HPDE6-E6E7 (cell line): ENCODE data around the gene TMEM255B.
A peak's percentile ranks its signal among the peaks of the same experiment; 100 is the strongest.
"Not testable (repeated sequence)": the region's sequence is repeated elsewhere in the genome, so short reads cannot be mapped to it uniquely, and the experiment has no call there.

ENCODE experiments used
- DNase-seq: peaks from one replicate; pipeline ENCODE4 v3.0.0; 2011; ENCODE audit warnings: missing footprints; ENCODE audit errors: extremely low spot score

TMEM255B gene

DNA sequence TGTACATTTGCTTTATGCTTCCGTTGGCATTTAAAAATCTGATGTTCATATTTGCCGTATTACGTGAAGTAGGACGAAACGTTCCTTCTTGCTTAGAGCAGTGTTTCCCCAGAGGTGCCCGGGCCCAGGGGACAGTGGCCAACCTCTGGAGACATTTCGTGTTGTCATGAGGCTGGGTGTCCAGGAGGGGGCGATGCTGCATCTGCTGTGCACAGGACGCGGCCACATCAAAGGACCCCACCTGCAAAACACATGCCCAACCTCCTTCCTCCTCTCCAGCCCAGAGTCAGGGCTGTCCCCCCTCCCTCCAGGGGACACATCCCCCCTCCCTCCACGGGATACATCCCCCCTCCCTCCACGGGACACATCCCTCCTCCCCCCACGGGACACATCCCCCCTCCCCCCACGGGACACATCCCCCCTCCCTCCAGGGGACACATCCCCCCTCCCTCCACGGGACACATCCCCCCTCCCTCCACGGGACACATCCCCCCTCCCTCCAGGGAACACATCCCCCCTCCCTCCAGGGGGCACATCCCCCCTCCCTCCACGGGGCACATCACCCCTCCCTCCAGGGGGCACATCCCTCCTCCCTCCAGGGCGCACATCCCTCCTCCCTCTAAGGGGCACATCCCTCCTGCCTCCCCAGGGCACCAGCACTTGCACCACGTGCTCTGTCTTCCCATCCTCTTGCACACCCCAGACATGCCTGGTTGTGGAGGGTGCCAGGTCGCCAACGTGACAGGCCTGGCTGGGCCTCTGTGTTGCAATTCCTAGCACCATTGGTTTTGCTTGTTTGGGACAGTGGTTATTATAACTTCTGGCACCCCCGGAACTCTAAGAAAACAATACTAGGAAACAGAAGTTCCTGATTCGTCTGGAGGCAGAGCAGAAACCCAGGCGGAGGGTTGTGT lies 58.2 kb downstream of the TMEM255B start:
- peak; percentile 70 for DNase-seq

DNA sequence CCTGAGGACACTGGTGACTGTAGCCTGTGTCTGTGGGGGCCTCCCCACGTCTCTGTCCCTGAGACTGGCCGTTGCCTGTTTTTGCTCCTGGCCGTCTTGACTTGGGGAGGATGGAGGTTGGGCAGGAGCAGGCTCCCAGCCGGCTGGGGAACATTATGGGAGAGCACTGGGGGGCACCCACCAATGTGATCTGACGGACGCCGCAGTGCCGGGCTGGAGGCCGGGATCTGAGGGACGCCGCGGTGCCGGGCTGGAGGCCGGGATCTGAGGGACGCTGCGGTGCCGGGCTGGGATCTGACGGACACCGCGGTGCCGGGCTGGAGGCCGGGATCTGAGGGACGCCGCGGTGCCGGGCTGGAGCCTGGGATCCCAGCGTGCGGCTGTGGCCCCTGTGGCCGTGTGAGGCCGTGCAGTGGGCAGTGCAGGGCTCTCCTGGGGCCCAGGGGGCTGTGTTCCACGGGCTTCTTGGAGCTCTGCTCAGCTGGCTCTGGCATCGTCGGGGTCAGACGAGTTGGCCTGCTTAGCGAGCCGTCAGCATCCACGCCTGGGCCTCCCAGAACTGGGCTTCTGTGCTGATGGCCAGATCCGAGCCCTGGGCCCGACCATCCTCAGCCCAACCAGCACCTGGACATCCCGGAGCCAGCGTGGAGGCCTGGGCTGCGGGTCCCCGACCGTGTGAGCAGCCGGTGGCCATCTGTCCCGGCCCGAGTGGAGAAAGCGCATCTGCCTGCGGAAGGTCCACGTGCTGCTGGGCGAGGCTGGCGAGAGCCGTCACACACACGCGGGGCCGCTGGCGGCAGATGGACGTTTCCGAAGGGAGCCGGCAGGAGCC lies 59.0 kb downstream of the TMEM255B start:
- DNase-seq = no peak

DNA sequence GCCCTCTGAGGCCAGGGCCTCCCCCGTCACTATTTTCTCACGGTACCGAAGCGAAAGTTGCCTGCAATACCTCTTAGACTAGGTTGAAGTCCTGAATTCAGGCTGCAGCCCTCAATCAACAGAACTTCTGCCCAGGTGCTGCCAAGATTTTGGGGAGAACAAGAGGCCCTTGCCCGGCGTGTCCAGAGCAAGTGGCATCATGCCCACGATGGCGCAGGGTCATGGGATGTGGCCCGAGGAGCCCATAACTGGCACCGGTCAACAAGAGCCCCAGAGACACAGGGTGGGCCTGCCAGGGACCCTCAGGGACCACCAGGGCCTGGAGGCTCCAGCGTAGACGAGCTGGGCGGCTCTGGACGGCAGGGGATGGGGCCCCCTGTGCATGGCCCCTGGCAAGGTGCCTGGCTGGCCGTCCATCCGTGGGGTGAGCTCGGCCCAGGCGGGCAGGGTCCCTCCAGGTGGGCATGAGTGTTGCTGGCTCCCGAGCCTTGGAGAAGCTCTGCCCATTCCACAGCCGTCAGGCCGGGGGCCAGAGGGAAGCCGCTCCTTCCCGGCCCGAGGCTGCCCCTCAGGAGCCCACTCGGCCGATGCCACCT lies 59.8 kb downstream of the TMEM255B start:
- DNase-seq = no peak

DNA sequence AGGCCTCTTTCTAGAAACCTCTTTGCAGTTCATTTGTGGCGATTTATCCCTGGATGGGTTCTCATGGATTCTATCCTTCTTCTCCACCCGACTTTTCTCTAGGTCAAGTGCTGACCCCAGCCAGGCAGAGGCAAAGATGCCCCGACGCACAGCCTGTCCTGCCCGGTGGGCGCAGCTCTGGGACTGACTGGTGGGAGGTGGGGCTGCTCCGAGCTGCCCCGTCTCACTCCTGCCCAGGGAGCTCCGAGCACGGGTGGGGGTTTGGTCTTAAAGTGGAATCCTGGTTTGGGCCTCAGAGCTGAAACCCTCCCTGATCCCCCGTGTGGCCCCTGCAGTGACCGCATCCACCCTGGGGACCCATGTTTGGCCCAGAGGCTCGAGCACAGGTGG lies 60.3 kb downstream of the TMEM255B start:
- DNase-seq = no peak

DNA sequence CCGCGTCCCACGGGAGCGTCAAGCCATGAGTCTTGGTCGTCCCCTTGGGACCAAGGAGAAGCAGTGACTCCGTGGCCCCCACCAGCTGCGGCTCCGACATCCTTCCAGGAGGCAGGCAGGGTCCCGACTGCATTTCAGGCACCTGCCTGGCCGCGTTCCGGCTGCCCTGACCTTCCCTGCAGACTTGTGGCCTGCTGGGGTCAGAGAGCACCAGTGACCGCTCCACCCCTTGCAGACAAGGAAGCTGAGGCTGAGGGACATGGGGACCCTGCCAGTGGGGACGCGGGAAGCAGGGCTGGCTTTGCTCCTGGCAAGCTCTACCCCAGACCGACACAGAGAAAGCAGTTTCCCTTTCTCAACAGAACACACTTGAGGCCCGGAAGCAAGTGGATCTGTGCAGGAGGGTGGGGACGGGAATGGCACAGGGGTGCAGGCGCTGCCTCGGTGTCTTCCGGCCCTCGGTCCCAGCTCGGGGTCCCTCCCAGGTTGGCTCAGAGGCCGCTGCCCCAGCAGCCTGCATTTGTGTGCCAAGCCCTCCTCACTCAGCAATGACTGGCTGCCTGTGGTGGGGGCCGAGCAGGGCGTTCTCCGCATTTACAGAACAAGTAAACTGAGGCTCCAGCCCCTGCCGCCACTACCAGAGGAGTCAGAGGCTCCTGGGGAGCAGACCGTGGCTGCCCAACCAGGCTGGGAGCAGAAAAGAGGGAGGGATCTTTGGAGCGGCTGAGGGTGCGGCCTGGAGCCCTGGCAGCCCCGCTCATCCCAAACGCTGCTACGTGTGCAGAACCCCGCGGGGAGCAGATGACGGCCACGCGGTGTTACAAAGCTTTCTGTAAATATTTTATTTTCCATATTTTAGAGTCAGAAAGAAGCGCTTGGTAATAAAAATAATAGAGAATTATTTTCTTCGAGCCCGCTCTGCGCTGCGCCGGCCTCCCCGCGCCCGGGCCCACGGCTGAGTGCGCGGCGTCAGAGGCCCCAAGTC lies 61.0 kb downstream of the TMEM255B start:
- no peak for DNase-seq

DNA sequence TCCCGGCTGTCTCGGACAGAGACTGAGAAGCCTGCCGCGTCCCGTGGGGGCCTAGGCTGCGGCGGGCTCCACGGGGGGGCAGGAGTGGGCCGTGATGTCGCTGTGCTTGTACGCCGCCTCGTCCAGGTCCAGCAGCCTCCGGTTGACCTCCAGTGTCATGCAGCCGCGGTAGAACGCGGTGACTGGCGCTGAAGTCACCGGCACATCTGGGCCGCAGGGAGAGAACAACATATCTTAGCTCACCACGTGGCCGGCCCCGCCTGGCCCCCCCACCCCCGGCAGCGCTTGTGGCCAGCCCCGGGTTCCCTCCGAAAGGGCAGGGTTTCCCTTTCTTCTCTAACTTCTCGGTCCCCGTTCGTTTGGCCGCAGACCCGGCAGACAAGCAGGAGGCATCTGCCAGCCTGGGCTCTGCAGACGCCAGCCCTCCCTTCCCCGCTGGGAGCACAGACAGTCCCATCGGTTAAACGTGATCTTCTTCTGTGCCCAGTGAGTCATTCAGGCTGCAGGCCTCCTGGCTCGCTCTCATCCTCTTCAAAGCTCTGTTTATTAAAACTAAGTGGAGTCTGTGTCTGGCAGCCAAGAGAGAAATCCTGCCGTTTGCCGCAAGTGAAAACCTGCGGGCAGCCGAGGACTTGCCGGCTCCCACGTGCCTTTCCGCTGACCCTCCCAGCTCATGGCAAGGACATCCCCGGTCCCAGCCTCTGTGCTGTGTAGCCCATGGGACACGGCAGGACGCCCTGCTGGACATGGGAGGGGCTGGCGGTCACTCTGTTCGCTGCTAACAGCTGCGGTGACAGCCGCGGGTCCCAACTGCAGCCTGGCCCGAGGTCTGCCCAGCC lies 62.0 kb downstream of the TMEM255B start:
- peak; percentile 91 for DNase-seq

DNA sequence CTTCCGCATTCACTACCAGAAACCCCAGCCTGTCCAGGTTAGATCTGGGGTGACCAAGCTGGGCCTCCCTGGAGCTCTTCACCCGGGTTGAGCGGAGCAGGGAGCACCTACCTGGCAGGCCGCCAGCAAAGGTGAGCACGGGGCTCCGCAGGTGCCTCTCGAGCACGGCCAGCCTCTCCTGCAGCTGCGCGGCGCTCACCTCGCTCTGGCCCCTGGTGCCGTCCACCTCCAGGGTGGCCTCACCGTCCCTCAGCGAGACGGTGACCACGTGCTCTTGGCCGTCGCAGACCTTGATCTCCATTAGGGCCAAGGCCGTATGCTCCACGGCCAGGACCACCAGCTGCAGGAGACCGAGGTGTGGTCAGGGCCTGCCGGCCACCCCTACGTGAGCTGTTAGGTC lies 62.8 kb downstream of the TMEM255B start:
- DNase-seq = no peak

DNA sequence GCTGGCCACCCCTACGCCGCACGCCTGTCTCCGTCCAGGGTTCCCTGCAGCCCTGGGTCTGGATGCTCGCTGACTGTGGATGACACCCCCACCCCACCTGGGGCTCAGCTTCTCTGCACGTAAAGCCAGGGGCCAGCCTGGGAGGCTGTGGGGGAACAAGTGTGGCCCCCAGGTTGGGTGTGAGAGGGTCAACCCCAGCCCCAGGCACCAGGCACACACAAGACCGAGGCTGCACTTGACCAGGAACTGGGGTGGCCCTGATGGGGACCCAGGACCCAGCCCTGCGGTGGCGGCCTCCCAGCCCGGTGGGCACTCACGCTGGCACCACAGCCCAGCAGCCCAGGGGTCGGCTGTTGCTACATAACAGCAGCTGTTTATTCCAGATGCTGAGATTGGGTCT lies 63.2 kb downstream of the TMEM255B start:
- no peak for DNase-seq

DNA sequence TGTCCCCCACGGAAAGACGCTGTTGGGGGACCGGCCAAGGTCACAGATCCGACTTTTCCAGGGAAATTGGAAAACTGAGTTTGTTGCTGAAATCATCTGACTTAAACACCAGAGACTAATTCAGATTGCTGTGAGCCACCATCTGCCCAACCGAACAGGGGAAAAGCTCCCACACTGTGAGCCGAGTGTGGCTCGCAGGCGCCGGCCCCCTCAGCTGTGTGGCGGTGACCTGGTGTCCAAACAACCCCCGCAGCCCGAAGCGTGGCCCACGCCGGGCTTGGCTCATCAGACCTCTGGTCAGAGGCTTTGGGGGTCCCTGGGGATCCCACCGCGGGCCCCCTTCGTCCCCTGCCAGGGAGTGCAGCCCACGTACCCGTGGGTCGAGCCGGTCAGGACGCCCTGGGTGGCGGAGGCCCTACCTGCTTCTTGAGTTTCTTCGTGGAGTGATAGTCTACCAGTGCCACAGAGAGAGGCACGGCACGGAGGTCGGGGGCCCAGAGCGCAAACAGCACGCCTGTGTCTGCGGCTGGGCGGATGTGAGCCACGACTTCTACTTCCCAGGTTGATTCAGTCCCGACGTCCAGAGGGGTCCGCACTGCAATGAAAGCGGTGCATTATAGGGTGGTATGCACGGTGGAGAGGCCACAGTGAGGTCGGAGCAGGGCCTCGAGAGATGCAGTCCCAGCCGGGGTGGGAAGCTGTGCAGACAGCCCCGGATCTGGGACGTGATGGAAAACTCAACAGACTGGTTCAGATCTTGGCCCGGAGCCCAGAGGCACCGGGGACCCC lies 64.1 kb downstream of the TMEM255B start:
- DNase-seq = no peak

DNA sequence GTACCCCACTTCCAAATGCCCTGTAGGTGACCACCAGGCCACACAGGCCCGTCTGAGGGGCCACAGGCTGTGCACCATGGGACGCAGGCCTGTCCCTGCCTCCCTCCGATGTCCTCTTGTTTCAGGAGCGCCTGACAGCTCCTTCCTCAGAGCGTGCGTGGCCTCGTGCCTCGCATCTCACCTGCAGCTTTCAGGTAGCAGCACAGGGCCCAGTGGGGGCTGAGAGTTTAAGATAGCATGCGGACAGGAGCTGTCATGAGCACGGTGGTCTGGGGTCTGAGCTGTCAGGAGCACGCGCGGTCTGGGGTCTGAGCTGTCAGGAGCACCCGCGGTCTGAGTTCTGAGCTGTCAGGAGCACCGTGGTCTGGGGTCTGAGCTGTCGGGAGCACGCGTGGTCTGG lies 64.7 kb downstream of the TMEM255B start:
- no peak for DNase-seq

DNA sequence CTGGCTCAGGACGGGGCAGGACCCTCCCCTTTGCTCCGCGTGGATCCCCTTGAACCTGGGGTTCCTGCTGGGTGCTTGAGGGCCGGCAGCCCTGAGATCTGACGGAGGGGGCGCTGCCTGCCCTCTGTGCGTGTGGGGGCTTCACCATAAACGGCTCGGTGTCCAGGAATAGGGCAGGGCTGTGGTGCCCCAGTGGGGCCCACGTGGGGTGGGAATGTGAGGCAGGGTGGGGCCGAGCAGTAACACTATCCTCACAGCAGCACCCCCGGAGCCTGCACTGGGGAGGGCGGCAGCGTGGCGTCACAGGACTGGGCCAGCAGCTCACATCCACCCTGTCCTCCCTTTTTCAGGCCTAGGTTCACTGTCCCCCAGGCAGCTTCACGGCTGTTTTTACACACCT lies 66.8 kb downstream of the TMEM255B start:
- DNase-seq = no peak

DNA sequence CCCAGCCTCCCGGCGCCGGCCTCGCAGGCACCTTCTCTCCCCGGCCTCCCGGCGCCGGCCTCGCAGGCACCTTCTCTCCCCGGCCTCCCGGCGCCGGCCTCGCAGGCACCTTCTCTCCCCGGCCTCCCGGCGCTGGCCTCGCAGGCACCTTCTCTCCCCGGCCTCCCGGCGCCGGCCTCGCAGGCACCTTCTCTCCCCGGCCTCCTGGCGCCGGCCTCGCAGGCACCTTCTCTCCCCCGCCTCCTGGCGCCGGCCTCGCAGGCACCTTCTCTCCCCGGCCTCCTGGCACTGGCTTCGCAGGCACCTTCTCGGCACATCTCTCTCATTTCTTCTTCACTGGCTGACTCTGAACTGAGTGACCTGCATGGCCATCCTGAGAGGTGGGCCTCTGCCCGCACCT lies 67.4 kb downstream of the TMEM255B start:
- not testable (repeated sequence) for DNase-seq

DNA sequence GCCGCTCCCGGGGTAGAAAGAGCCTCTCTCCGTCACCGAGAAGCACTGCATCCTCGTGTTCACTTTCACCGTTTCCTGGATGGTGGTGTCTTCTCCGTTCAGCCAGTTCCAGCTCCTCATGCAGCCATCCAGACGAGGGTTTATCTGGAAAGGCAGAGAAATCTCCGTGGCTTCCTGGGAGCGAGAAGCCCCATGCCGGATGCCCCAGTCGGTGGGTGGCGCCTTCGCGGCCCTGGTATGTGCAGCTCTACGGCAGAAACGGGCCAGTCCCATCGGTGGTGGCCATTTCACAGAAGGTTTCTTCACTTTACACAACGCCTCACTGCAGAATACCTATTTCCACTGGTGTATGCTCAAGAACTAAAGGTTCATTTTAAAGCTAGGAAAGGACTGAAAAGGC lies 68.0 kb downstream of the TMEM255B start:
- no peak for DNase-seq

DNA sequence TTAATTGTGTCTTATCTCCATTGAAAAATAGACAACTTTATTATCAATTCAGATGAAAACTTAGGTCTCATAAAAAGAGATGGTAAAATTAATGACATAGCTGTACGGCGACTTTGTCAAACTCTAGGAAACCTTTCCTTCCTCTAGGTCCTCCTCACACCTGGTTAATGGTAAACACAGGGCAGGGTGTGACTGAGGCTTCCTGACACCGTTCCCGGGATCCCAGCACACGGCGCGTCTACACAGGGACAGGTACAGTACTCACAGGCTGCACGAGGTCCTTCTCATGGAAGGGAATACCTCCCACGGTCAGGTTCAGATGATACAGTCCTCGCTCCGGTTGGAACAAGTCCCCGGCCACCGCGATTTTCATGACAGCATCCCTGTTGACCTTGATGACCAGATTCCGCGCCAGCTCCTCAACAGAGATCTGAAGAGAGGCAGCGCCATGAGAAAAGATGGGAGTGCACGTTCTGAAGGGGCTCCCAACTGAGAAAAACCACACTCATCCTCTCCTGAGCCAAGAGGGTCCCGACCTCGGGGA lies 69.3 kb downstream of the TMEM255B start:
- no peak for DNase-seq

DNA sequence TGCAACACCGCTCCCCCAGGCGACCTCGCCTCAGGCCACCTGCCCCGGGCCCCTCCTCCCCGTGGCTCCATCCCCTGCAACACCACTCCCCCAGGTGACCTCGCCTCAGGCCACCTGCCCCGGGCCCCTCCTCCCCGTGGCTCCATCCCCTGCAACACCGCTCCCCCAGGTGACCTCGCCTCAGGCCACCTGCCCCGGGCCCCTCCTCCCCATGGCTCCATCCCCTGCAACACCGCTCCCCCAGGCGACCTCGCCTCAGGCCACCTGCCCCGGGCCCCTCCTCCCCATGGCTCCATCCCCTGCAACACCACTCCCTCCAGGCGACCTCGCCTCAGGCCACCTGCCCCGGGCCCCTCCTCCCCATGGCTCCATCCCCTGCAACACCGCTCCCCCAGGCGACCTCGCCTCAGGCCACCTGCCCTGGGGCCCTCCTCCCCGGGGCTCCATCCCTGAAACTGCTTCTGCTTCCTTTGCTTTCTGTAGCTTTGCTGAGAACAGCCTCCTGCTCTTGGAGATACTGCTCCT lies 71.5 kb downstream of the TMEM255B start:
- DNase-seq = not testable (repeated sequence)

DNA sequence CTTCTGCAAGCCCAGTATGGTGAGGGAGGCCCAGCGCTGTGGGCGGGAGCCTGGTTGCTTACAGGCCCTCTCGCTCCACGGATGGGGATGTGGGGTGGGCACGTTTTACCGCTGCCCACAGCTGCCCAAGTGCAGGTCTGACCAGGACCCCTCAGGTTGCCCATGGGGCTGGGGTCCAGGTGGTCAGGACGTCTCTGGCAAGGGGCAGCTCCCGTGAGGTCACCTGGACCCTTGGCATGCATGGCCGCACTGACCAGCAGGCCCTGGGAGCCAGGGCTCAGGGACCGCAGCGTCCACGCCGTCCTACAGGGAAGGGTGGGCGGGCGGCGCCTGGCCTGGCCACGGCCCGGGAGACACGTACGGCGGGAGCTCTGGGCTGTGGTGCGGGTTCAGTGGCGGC lies 72.0 kb downstream of the TMEM255B start:
- no peak for DNase-seq

DNA sequence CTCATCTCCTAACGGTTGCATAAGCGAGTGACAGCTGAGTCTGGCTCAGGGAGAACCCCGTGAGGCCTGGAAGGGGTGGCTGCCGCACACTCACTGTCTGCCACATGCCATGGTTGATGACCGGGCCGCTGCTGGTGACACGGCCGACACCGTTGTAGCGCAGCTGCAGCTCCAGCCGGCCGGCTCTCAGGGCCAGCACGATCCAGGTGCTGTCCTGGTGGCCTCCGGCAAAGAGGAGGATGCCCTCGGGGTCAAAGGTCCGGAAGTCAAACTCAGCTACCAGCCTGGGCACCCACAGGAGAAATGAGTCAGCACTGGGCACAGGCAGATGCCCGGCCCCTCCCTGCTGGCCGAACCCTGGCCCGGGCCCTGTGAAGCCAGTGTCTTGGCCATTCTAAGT lies 73.2 kb downstream of the TMEM255B start:
- DNase-seq = no peak

DNA sequence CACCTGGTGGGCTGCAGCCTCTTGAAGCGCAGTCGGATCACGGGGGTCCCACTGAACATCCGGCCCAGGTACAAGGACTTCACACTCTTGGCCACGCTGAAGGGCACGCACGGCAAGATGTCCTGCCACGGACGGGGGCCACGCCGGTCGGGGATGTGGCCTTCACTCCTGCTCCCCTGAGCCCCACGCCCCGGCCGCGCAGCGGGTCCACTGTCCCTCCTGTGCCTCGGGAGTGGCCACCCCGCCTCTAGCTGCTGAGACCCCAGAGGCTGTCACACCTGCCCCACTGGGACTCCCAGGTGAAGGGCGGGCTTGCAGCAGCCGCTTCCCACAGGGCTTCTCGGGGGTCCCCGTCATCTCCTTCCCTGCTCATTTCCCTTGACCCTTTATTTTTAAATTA lies 73.6 kb downstream of the TMEM255B start:
- no peak for DNase-seq
